GM12878 (cell line): ENCODE results near the gene RUVBL2.

ENCODE experiments used
- BHLHE40 ChIP-seq, 2 experiments: fragments of 450-650 bp in 1 of 2; IDR thresholded peaks; 2 replicates each; pipeline ENCODE4 v1.6.1; 2011 to 2017; ENCODE audit warnings: low read depth in 2 of 2, borderline replicate concordance in 1 of 2, improper control_type of control experiment in 1 of 2, low read length in 1 of 2, mild to moderate bottlenecking in 1 of 2
- CEBPB ChIP-seq, 2 experiments: fragments of 150-350 bp in 1 of 2; IDR thresholded peaks; 2 replicates each; pipeline ENCODE4 v1.6.1; 2012 to 2014; ENCODE audit warnings: low read depth in 2 of 2, low read length in 2 of 2, borderline replicate concordance in 1 of 2, inconsistent platforms in 1 of 2
- CREB1 ChIP-seq: IDR thresholded peaks from 2 replicates; pipeline ENCODE4 v1.6.1; 2012; ENCODE audit warnings: low read depth, mild to moderate bottlenecking, inconsistent platforms
- MEF2A ChIP-seq: IDR thresholded peaks from 2 replicates; pipeline ENCODE4 v1.6.1; 2011; ENCODE audit warnings: low read depth, mild to moderate bottlenecking, low read length, moderate library complexity; ENCODE audit not compliant: insufficient read depth
- MYC ChIP-seq: IDR thresholded peaks from 2 replicates; pipeline ENCODE4 v1.6.1; 2011; ENCODE audit warnings: mild to moderate bottlenecking, low read length, moderate library complexity, inconsistent platforms; ENCODE audit not compliant: insufficient read depth, insufficient replicate concordance, insufficient read length, severe bottlenecking
- PML ChIP-seq: IDR thresholded peaks from 2 replicates; pipeline ENCODE4 v1.6.1; 2012; ENCODE audit warnings: low read length, inconsistent platforms
- RAD51 ChIP-seq: fragments of 450-650 bp; IDR thresholded peaks from 2 replicates; pipeline ENCODE4 v1.6.1; 2016; ENCODE audit warnings: moderate library complexity, mild to moderate bottlenecking, inconsistent platforms
- SMC3 ChIP-seq: IDR thresholded peaks from 2 replicates; pipeline ENCODE4 v1.6.1; 2011; ENCODE audit warnings: low read length, improper control_type of control experiment, borderline replicate concordance
- TARDBP ChIP-seq: IDR thresholded peaks from 2 replicates; pipeline ENCODE4 v1.6.1; 2016; ENCODE audit warnings: borderline replicate concordance
- ZNF217 ChIP-seq: fragments of 450-650 bp; IDR thresholded peaks from 2 replicates; pipeline ENCODE4 v1.6.1; 2017; ENCODE audit warnings: antibody characterized with exemption, mild to moderate bottlenecking
- ZNF622 ChIP-seq: fragments of 450-650 bp; IDR thresholded peaks from 2 replicates; pipeline ENCODE4 v1.6.1; 2017; ENCODE audit warnings: mild to moderate bottlenecking, inconsistent platforms
- TF ChIP-seq, protein P1 (sequence below), 3 experiments: IDR thresholded peaks in 2 of 3; conservative IDR thresholded peaks in 1 of 3; 2 replicates each; pipeline ENCODE4 v1.5.1; 2011; ENCODE audit warnings: low read depth in 3 of 3, low read length in 3 of 3, mild to moderate bottlenecking in 3 of 3, control low read depth in 2 of 3, moderate library complexity in 2 of 3, inconsistent platforms in 1 of 3, mixed read lengths in 1 of 3; ENCODE audit not compliant: control insufficient read depth in 2 of 3, insufficient read depth in 1 of 3; ENCODE audit errors: extremely low read depth in 1 of 3
- TF ChIP-seq, protein P2 (sequence below): fragments of 450-650 bp; formaldehyde crosslinking; IDR thresholded peaks from 2 replicates; pipeline ENCODE4 v1.4.0; 2020; ENCODE audit warnings: mild to moderate bottlenecking, moderate library complexity

DNA sequence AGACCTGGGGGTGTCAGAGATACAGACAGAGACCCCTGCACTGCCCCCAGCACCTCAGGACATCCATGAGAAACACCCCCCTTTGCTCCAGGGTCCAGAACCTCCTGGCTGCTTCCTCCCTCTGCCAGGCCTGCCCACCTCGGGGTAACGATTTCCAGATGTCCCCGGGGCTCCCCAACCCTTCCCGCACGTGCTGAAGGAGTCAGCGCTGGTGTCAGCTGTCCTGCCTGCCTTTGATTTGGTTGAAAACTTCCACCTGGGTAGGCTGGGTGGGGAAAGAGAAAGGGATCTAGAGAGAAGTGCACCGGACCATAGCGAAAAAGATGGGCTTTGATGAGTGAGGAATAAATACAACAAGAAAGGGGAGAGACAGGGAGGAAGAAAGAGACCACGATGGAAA lies 65.4 kb downstream of the RUVBL2 start:
- TF ChIP-seq MYC (no peak), BHLHE40 (IDR thresholded peaks at IDR 0.05; ENCODE audit: borderline replicate concordance in 1 of 2, low read depth in 2 of 2, low read length in 1 of 2) (no peak), CREB1 (no peak), TARDBP (no peak), PML (no peak), MEF2A (no peak), ZNF622 (no peak), RAD51 (no peak), ZNF217 (no peak), SMC3 (no peak), CEBPB (IDR thresholded peaks at IDR 0.05; ENCODE audit: borderline replicate concordance in 1 of 2, low read depth in 2 of 2, low read length in 2 of 2) (no peak)
- TF ChIP-seq, protein P1, sequence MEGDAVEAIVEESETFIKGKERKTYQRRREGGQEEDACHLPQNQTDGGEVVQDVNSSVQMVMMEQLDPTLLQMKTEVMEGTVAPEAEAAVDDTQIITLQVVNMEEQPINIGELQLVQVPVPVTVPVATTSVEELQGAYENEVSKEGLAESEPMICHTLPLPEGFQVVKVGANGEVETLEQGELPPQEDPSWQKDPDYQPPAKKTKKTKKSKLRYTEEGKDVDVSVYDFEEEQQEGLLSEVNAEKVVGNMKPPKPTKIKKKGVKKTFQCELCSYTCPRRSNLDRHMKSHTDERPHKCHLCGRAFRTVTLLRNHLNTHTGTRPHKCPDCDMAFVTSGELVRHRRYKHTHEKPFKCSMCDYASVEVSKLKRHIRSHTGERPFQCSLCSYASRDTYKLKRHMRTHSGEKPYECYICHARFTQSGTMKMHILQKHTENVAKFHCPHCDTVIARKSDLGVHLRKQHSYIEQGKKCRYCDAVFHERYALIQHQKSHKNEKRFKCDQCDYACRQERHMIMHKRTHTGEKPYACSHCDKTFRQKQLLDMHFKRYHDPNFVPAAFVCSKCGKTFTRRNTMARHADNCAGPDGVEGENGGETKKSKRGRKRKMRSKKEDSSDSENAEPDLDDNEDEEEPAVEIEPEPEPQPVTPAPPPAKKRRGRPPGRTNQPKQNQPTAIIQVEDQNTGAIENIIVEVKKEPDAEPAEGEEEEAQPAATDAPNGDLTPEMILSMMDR (IDR thresholded peaks at IDR 0.05 in 2 of 3, conservative IDR thresholded peaks at IDR 0.05 in 1 of 3; ENCODE audit: control insufficient read depth in 2 of 3, extremely low read depth in 1 of 3, insufficient read depth in 1 of 3, low read depth in 3 of 3, low read length in 3 of 3), result no peak
- TF ChIP-seq, protein P2, sequence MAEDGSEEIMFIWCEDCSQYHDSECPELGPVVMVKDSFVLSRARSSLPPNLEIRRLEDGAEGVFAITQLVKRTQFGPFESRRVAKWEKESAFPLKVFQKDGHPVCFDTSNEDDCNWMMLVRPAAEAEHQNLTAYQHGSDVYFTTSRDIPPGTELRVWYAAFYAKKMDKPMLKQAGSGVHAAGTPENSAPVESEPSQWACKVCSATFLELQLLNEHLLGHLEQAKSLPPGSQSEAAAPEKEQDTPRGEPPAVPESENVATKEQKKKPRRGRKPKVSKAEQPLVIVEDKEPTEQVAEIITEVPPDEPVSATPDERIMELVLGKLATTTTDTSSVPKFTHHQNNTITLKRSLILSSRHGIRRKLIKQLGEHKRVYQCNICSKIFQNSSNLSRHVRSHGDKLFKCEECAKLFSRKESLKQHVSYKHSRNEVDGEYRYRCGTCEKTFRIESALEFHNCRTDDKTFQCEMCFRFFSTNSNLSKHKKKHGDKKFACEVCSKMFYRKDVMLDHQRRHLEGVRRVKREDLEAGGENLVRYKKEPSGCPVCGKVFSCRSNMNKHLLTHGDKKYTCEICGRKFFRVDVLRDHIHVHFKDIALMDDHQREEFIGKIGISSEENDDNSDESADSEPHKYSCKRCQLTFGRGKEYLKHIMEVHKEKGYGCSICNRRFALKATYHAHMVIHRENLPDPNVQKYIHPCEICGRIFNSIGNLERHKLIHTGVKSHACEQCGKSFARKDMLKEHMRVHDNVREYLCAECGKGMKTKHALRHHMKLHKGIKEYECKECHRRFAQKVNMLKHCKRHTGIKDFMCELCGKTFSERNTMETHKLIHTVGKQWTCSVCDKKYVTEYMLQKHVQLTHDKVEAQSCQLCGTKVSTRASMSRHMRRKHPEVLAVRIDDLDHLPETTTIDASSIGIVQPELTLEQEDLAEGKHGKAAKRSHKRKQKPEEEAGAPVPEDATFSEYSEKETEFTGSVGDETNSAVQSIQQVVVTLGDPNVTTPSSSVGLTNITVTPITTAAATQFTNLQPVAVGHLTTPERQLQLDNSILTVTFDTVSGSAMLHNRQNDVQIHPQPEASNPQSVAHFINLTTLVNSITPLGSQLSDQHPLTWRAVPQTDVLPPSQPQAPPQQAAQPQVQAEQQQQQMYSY (CRISPR knock-in tag), result no peak
